GM23338 (cell line): ENCODE results near the gene RPIA. TPM values are rescaled to one million over a fixed set of nuclear protein-coding genes. Genes with fewer than 3 reads are reported as not detected.
"Not testable (repeated sequence)": the region's sequence is repeated elsewhere in the genome, so short reads cannot be mapped to it uniquely, and the experiment has no call there.

ENCODE experiments used
- ATAC-seq: fragments of 200-7000 bp; cut with Tn5 transposase; 3 replicates; pipeline ENCODE4 v1.9.1; 2020
- DNase-seq: peaks from one replicate; pipeline ENCODE4 v3.0.0-alpha.2; 2015; ENCODE audit warnings: low spot score
- H2AFZ ChIP-seq: fragments of 200-600 bp; sonication (generic); 2 replicates; pipeline ENCODE4 v1.8.0; 2016; ENCODE audit warnings: antibody characterized with exemption, mild to moderate bottlenecking, moderate library complexity
- H3F3A ChIP-seq: fragments of 200-600 bp; sonication (generic); replicated peaks from 2 replicates; pipeline ENCODE4 v1.8.0; 2017; ENCODE audit warnings: antibody characterized with exemption, mixed run types, low read depth
- H3K27ac ChIP-seq: fragments of 200-600 bp; sonication (generic); 2 replicates; pipeline ENCODE4 v1.6.1; 2016; ENCODE audit warnings: low read depth
- H3K27me3 ChIP-seq: fragments of 200-600 bp; sonication (generic); 2 replicates; pipeline ENCODE4 v1.8.0; 2016; ENCODE audit warnings: mild to moderate bottlenecking, mixed run types, moderate library complexity; ENCODE audit not compliant: insufficient read depth
- H3K36me3 ChIP-seq: fragments of 200-600 bp; sonication (generic); 2 replicates; pipeline ENCODE4 v1.8.0; 2016; ENCODE audit warnings: mild to moderate bottlenecking; ENCODE audit not compliant: insufficient read depth
- H3K4me1 ChIP-seq: fragments of 200-600 bp; sonication (generic); 2 replicates; pipeline ENCODE4 v1.8.0; 2016; ENCODE audit warnings: mild to moderate bottlenecking, moderate library complexity; ENCODE audit not compliant: insufficient read depth
- H3K4me2 ChIP-seq: fragments of 200-600 bp; sonication (generic); 2 replicates; pipeline ENCODE4 v1.7.1; 2017; ENCODE audit warnings: mixed run types
- H3K4me3 ChIP-seq: fragments of 200-600 bp; sonication (generic); 2 replicates; pipeline ENCODE4 v1.6.1; 2016; ENCODE audit warnings: mixed run types
- H3K79me2 ChIP-seq: fragments of 200-600 bp; sonication (generic); replicated peaks from 2 replicates; pipeline ENCODE4 v1.8.0; 2017; ENCODE audit warnings: mild to moderate bottlenecking; ENCODE audit not compliant: insufficient read depth
- H3K9me2 ChIP-seq: fragments of 200-600 bp; sonication (generic); 2 replicates; pipeline ENCODE4 v1.8.0; 2017; ENCODE audit not compliant: insufficient read depth
- H4K20me1 ChIP-seq: fragments of 200-600 bp; sonication (generic); replicated peaks from 2 replicates; pipeline ENCODE4 v1.8.0; 2017; ENCODE audit warnings: mild to moderate bottlenecking; ENCODE audit not compliant: insufficient read depth
- H3K27ac Mint-ChIP-seq: 2 replicates; pipeline ENCODE4 v1.8.0; 2020; ENCODE audit warnings: inconsistent platforms, mild to moderate bottlenecking, moderate library complexity, mixed read lengths
- H3K27me3 Mint-ChIP-seq: 3 replicates; pipeline ENCODE4 v1.8.0; 2022; ENCODE audit warnings: low read depth, mild to moderate bottlenecking, moderate library complexity, mixed read lengths, inconsistent platforms; ENCODE audit not compliant: insufficient read depth, poor library complexity
- H3K36me3 Mint-ChIP-seq: 3 replicates; pipeline ENCODE4 v1.8.0; 2021; ENCODE audit warnings: low read depth, mild to moderate bottlenecking, inconsistent platforms, moderate library complexity, mixed read lengths
- H3K4me1 Mint-ChIP-seq: 3 replicates; pipeline ENCODE4 v1.8.0; 2020; ENCODE audit warnings: mild to moderate bottlenecking, inconsistent platforms, mixed read lengths
- H3K4me3 Mint-ChIP-seq: 3 replicates; pipeline ENCODE4 v1.8.0; 2021; ENCODE audit warnings: moderate library complexity, mild to moderate bottlenecking, inconsistent platforms, mixed read lengths
- H3K9me3 Mint-ChIP-seq: 3 replicates; pipeline ENCODE4 v1.8.0; 2020; ENCODE audit warnings: moderate library complexity, mild to moderate bottlenecking, inconsistent platforms, mixed read lengths
- polyA plus RNA-seq: library from polyadenylated mRNA; unstranded; fragments of >200 nt; fragmentation: Nextera tagmentation; extraction: Ambion mirVana; gene quantifications from 2 replicates; pipeline ENCODE4 v1.2.1, GENCODE V29; 2016
- total RNA-seq: library from RNA; depleted of rRNA; stranded (reverse); fragments of >200 nt; shearing (Covaris generic); gene quantifications from 2 replicates; pipeline ENCODE4 v1.2.3, GENCODE V29; 2014; rRNA removed

The RPIA gene
- total and polyA plus RNA-seq, 2 experiments from 2014 or later, result 18.8 to 22.5 TPM

- not testable (repeated sequence) for H3F3A ChIP-seq, H3K36me3 ChIP-seq, H4K20me1 ChIP-seq, H3K27ac Mint-ChIP-seq, H3K27ac ChIP-seq, H3K27me3 Mint-ChIP-seq, H3K9me2 ChIP-seq, H3K79me2 ChIP-seq, H3K27me3 ChIP-seq, H3K4me3 ChIP-seq, H3K36me3 Mint-ChIP-seq, H2AFZ ChIP-seq, DNase-seq, H3K4me2 ChIP-seq, H3K4me1 Mint-ChIP-seq, ATAC-seq, H3K4me1 ChIP-seq, H3K4me3 Mint-ChIP-seq
- peaks cover 44% of the 10 kb centered on the region for H3K9me3 Mint-ChIP-seq
These were observed 82.0 kb downstream of the RPIA start for GRCh38 chr2:88773233-88774028.

GRCh38 chr2:88789213-88789612 lies 97.7 kb downstream of the RPIA start:
- not testable (repeated sequence) for H3K36me3 ChIP-seq, H3K4me2 ChIP-seq, H3K27ac ChIP-seq, H2AFZ ChIP-seq, H3K4me3 Mint-ChIP-seq, H3K4me1 ChIP-seq, H3K9me2 ChIP-seq, H3K4me1 Mint-ChIP-seq, H3K27me3 Mint-ChIP-seq, H3K27ac Mint-ChIP-seq, H3F3A ChIP-seq, H3K79me2 ChIP-seq, H4K20me1 ChIP-seq, ATAC-seq, H3K36me3 Mint-ChIP-seq, H3K9me3 Mint-ChIP-seq, H3K4me3 ChIP-seq, DNase-seq, H3K27me3 ChIP-seq

- H3K4me3 ChIP-seq, H3K4me3 Mint-ChIP-seq, H3F3A ChIP-seq, H3K27ac Mint-ChIP-seq, H4K20me1 ChIP-seq, H3K9me3 Mint-ChIP-seq, DNase-seq, H3K4me1 ChIP-seq, H3K79me2 ChIP-seq, H3K4me2 ChIP-seq, H3K36me3 Mint-ChIP-seq, H3K4me1 Mint-ChIP-seq, H3K27me3 ChIP-seq, H2AFZ ChIP-seq, ATAC-seq, H3K27ac ChIP-seq, H3K9me2 ChIP-seq, H3K27me3 Mint-ChIP-seq, H3K36me3 ChIP-seq: not testable (repeated sequence)
These were observed 104.5 kb downstream of the RPIA start for GRCh38 chr2:88795932-88796331.

- ATAC-seq, H3K27ac ChIP-seq, H2AFZ ChIP-seq, H3K4me2 ChIP-seq, H3K9me2 ChIP-seq, H3K27me3 ChIP-seq, DNase-seq, H3K4me3 ChIP-seq, H3K4me3 Mint-ChIP-seq, H3K36me3 Mint-ChIP-seq, H3K9me3 Mint-ChIP-seq, H3K79me2 ChIP-seq, H3K36me3 ChIP-seq, H3K27ac Mint-ChIP-seq, H4K20me1 ChIP-seq, H3K27me3 Mint-ChIP-seq, H3K4me1 ChIP-seq, H3F3A ChIP-seq, H3K4me1 Mint-ChIP-seq: not testable (repeated sequence)
These were observed 105.0 kb downstream of the RPIA start for GRCh38 chr2:88796523-88796922.

- not testable (repeated sequence) for H3K27ac ChIP-seq, H3F3A ChIP-seq, DNase-seq, H3K36me3 Mint-ChIP-seq, H3K4me3 ChIP-seq, H3K4me2 ChIP-seq, H3K4me3 Mint-ChIP-seq, H3K4me1 Mint-ChIP-seq, H3K9me3 Mint-ChIP-seq, H3K27ac Mint-ChIP-seq, H2AFZ ChIP-seq, ATAC-seq, H3K79me2 ChIP-seq, H3K27me3 Mint-ChIP-seq, H3K36me3 ChIP-seq, H3K9me2 ChIP-seq, H4K20me1 ChIP-seq, H3K4me1 ChIP-seq, H3K27me3 ChIP-seq
These were observed 105.7 kb downstream of the RPIA start for GRCh38 chr2:88797164-88797563.

Other genes starting within 250 kb of the RPIA start
- gene FOXI3, start 239.0 kb upstream of the RPIA start, total RNA-seq, result 11.8 and 13.3 TPM in 2 replicates
- gene FOXI3, start 239.0 kb upstream of the RPIA start, polyA plus RNA-seq, result 0.71 and 1.1 TPM in 2 replicates
- gene EIF2AK3, start 64.2 kb upstream of the RPIA start, total RNA-seq, result 23.2 and 24.2 TPM in 2 replicates
- gene EIF2AK3, start 64.2 kb upstream of the RPIA start, polyA plus RNA-seq, result 4.3 and 5.9 TPM in 2 replicates